SU-DHL-6 (cell line): ENCODE data around the gene NCAM2.

Experiments
- CTCF ChIP-seq: fragments of 200-600 bp; sonication (generic); IDR thresholded peaks from one replicate; pipeline ENCODE4 v1.5.1; 2017; ENCODE audit warnings: antibody characterized with exemption, mild to moderate bottlenecking, low read length, moderate library complexity; ENCODE audit not compliant: insufficient read depth, poor library complexity, severe bottlenecking
- EZH2phosphoT487 ChIP-seq: fragments of 200-600 bp; sonication (generic), shearing (Covaris generic); conservative IDR thresholded peaks from 2 replicates; pipeline ENCODE4 v1.6.1; 2018; ENCODE audit warnings: mild to moderate bottlenecking, antibody characterized with exemption, low read length, moderate library complexity, mixed read lengths

- TF ChIP-seq CTCF (no peak), EZH2phosphoT487 (no peak)
Measured at GRCh38 chr21:21226472-21226871, 228.3 kb downstream of the NCAM2 start.
